ENCODE data around the gene MASTL. TPM values are rescaled to one million over a fixed set of nuclear protein-coding genes. Genes with fewer than 3 reads are reported as not detected.

The MASTL gene
- total RNA-seq, 1 experiment from 2014 or later, result 13.8 TPM

DNA sequence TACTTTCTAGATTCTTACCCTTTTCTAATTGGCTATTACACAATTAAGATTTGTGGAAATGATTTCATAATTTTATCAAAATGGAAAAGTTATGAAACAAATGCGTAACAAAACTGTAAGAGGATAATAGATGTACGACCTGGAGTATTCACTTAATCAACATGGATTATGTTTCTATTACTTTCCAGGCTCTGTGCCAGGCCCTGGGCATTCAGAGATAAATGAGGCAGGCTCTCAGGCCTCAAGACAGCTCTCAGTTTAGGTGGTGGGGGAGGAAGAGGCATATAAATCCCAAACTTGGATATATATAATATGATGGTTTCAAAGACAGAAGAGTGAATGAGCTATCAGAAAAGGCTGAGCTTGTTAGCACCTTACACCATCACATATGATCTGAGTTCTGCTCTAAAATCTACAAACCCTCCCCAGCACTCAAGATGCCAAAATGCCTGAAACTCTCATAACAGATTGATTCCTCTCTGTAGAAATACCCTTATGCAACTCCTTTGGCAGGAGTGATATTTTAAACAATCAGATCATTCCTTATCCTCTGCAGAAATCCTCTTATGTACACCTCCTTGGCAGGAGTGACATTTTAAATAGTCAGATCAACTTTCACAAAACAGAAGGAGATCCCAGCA, 42.9 kb downstream of the MASTL start:
- BruUV-seq (replicated peaks), result no TSS peak
- intact Hi-C loops (cut with micrococcal nuclease), result no loop called here
- H4K20me1 ChIP-seq (ENCODE audit: insufficient read depth), result no peaks in the 10 kb centered on the region
- ChIA-PET POLR2A (no interaction called here), CTCF (no interaction called here), RAD21 (ENCODE audit: low non-redundant PET in 1 of 2, low total read pairs in 2 of 2, uncharacterized antibody in 2 of 2, unreplicated experiment in 2 of 2) (no interaction called here)
- no peaks in the 10 kb centered on the region for H3K27me3 ChIP-seq (ENCODE audit: insufficient read depth, low read length)
- no peak overlapping the region for H3K4me3 ChIP-seq (replicated peaks in 1 of 2; ENCODE audit: low read depth in 1 of 2, low read length in 2 of 2)
- no peak overlapping the region for H3K27ac ChIP-seq (ENCODE audit: low read depth, low read length)
- no peaks in the 10 kb centered on the region for H3K4me1 ChIP-seq (ENCODE audit: control insufficient read depth in 1 of 2, insufficient read depth in 2 of 2, low read length in 2 of 2)
- H3K79me2 ChIP-seq (ENCODE audit: insufficient read depth, low read length), result no peaks in the 10 kb centered on the region
- ATAC-seq, result no peak
- H3K36me3 ChIP-seq (ENCODE audit: control insufficient read depth in 1 of 2, insufficient read depth in 2 of 2, low read length in 2 of 2), result peaks cover 0 to 6% of the 10 kb centered on the region in 2 experiments; a peak in 1 of 4 replicates
- H3K4me2 ChIP-seq (ENCODE audit: low read length), result no peak overlapping the region
- no peaks in the 10 kb centered on the region for H3K9me3 ChIP-seq (ENCODE audit: control insufficient read depth in 1 of 2, insufficient read depth in 1 of 2, low read depth in 1 of 2, low read length in 2 of 2)
- H2AFZ ChIP-seq (ENCODE audit: low read depth, low read length, poor library complexity, severe bottlenecking), result no peak overlapping the region
- no peak for TF ChIP-seq CBX3 (IDR thresholded peaks at IDR 0.05; ENCODE audit: low read depth)
- TF ChIP-seq ZFX (IDR thresholded peaks at IDR 0.05), result no peak
- TF ChIP-seq, protein P1, sequence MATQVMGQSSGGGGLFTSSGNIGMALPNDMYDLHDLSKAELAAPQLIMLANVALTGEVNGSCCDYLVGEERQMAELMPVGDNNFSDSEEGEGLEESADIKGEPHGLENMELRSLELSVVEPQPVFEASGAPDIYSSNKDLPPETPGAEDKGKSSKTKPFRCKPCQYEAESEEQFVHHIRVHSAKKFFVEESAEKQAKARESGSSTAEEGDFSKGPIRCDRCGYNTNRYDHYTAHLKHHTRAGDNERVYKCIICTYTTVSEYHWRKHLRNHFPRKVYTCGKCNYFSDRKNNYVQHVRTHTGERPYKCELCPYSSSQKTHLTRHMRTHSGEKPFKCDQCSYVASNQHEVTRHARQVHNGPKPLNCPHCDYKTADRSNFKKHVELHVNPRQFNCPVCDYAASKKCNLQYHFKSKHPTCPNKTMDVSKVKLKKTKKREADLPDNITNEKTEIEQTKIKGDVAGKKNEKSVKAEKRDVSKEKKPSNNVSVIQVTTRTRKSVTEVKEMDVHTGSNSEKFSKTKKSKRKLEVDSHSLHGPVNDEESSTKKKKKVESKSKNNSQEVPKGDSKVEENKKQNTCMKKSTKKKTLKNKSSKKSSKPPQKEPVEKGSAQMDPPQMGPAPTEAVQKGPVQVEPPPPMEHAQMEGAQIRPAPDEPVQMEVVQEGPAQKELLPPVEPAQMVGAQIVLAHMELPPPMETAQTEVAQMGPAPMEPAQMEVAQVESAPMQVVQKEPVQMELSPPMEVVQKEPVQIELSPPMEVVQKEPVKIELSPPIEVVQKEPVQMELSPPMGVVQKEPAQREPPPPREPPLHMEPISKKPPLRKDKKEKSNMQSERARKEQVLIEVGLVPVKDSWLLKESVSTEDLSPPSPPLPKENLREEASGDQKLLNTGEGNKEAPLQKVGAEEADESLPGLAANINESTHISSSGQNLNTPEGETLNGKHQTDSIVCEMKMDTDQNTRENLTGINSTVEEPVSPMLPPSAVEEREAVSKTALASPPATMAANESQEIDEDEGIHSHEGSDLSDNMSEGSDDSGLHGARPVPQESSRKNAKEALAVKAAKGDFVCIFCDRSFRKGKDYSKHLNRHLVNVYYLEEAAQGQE (IDR thresholded peaks at IDR 0.05; ENCODE audit: low read depth), result no peak
- no peak for TF ChIP-seq JUND (IDR thresholded peaks at IDR 0.05)
- TF ChIP-seq EZH2 (IDR thresholded peaks at IDR 0.05), result no peak
- no peak for TF ChIP-seq FOSL1 (IDR thresholded peaks at IDR 0.05; ENCODE audit: low read depth)
- TF ChIP-seq, protein P2, sequence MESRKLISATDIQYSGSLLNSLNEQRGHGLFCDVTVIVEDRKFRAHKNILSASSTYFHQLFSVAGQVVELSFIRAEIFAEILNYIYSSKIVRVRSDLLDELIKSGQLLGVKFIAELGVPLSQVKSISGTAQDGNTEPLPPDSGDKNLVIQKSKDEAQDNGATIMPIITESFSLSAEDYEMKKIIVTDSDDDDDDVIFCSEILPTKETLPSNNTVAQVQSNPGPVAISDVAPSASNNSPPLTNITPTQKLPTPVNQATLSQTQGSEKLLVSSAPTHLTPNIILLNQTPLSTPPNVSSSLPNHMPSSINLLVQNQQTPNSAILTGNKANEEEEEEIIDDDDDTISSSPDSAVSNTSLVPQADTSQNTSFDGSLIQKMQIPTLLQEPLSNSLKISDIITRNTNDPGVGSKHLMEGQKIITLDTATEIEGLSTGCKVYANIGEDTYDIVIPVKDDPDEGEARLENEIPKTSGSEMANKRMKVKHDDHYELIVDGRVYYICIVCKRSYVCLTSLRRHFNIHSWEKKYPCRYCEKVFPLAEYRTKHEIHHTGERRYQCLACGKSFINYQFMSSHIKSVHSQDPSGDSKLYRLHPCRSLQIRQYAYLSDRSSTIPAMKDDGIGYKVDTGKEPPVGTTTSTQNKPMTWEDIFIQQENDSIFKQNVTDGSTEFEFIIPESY (IDR thresholded peaks at IDR 0.05; ENCODE audit: extremely low read depth, insufficient replicate concordance, low read length), result no peak
- TF ChIP-seq RAD21 (IDR thresholded peaks at IDR 0.05; ENCODE audit: low read depth), result no peak
- TF ChIP-seq SIN3A (IDR thresholded peaks at IDR 0.05; ENCODE audit: low read depth), result no peak
- TF ChIP-seq, protein P3, sequence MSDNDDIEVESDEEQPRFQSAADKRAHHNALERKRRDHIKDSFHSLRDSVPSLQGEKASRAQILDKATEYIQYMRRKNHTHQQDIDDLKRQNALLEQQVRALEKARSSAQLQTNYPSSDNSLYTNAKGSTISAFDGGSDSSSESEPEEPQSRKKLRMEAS (IDR thresholded peaks at IDR 0.05), result no peak
- TF ChIP-seq, protein P4, sequence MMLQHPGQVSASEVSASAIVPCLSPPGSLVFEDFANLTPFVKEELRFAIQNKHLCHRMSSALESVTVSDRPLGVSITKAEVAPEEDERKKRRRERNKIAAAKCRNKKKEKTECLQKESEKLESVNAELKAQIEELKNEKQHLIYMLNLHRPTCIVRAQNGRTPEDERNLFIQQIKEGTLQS (IDR thresholded peaks at IDR 0.05), result no peak
- TF ChIP-seq POLR2A (IDR thresholded peaks at IDR 0.05; ENCODE audit: borderline replicate concordance, extremely low read depth, insufficient read depth, insufficient read length), result no peak
- TF ChIP-seq TCF7L2 (IDR thresholded peaks at IDR 0.05; ENCODE audit: borderline replicate concordance, extremely low read depth, insufficient read depth, insufficient read length), result no peak
- H3K9ac ChIP-seq (ENCODE audit: low read length), result no peak overlapping the region
- no peak for DNase-seq (ENCODE audit: low read depth, low spot score)
- no peaks in the 10 kb centered on the region for H3K9me2 ChIP-seq (ENCODE audit: insufficient read depth)

All from HCT116 (cell line).